DOHH2 (cell line): ENCODE measurements around the gene RNASET2.

Source experiments
- H3F3A ChIP-seq: fragments of 200-600 bp; sonication (generic), shearing (Covaris generic); 2 replicates; pipeline ENCODE4 v1.6.0; 2016; ENCODE audit warnings: antibody characterized with exemption, mild to moderate bottlenecking; ENCODE audit not compliant: control insufficient read depth, insufficient read depth
- H3K27ac ChIP-seq: fragments of 200-600 bp; sonication (generic); 2 replicates; pipeline ENCODE4 v1.5.1; 2014; ENCODE audit warnings: low read depth, mild to moderate bottlenecking, low read length, moderate library complexity
- H3K27me3 ChIP-seq: fragments of 200-600 bp; sonication (generic); 2 replicates; pipeline ENCODE4 v1.6.1; 2014; ENCODE audit warnings: mild to moderate bottlenecking, low read length, mixed read lengths; ENCODE audit not compliant: control insufficient read depth
- H3K36me3 ChIP-seq: fragments of 200-600 bp; sonication (generic); 2 replicates; pipeline ENCODE4 v1.6.1; 2014; ENCODE audit warnings: mild to moderate bottlenecking, low read length, moderate library complexity, mixed read lengths; ENCODE audit not compliant: control insufficient read depth
- H3K4me1 ChIP-seq: fragments of 200-600 bp; sonication (generic); 2 replicates; pipeline ENCODE4 v1.6.1; 2014; ENCODE audit warnings: mild to moderate bottlenecking, low read length, mixed read lengths; ENCODE audit not compliant: control insufficient read depth
- H3K4me2 ChIP-seq: fragments of 200-600 bp; sonication (generic); 2 replicates; pipeline ENCODE4 v1.6.0; 2014; ENCODE audit warnings: mild to moderate bottlenecking, low read length, moderate library complexity
- H3K4me3 ChIP-seq: fragments of 200-600 bp; sonication (generic); 2 replicates; pipeline ENCODE4 v1.5.1; 2014; ENCODE audit warnings: mild to moderate bottlenecking, low read length, mixed read lengths
- H3K79me2 ChIP-seq: fragments of 200-600 bp; sonication (generic); 2 replicates; pipeline ENCODE4 v1.6.1; 2014; ENCODE audit warnings: mild to moderate bottlenecking, low read length, mixed read lengths; ENCODE audit not compliant: control insufficient read depth
- H3K9me2 ChIP-seq: fragments of 200-600 bp; sonication (generic); replicated peaks from 2 replicates; pipeline ENCODE4 v1.6.1; 2014; ENCODE audit warnings: mild to moderate bottlenecking, low read length, mixed read lengths; ENCODE audit not compliant: control insufficient read depth
- H3K9me3 ChIP-seq: fragments of 200-600 bp; sonication (generic); 2 replicates; pipeline ENCODE4 v1.6.1; 2014; ENCODE audit warnings: antibody characterized with exemption, low read length, mixed read lengths; ENCODE audit not compliant: control insufficient read depth, insufficient read depth
- H4K20me1 ChIP-seq: fragments of 200-600 bp; sonication (generic); 2 replicates; pipeline ENCODE4 v1.6.0; 2014; ENCODE audit warnings: low read depth, mild to moderate bottlenecking, antibody characterized with exemption, low read length, moderate library complexity; ENCODE audit not compliant: control insufficient read depth, insufficient read depth
- EZH2phosphoT487 ChIP-seq: fragments of 200-600 bp; sonication (generic); IDR thresholded peaks from 2 replicates; pipeline ENCODE4 v1.6.1; 2017; ENCODE audit warnings: borderline replicate concordance, mild to moderate bottlenecking, antibody characterized with exemption, low read length, moderate library complexity, mixed read lengths
- TF ChIP-seq, protein P1 (sequence below): fragments of 200-600 bp; sonication (generic); IDR thresholded peaks from one replicate; pipeline ENCODE4 v1.5.1; 2014; ENCODE audit warnings: antibody characterized with exemption, mild to moderate bottlenecking, low read depth, low read length; ENCODE audit not compliant: poor library complexity, severe bottlenecking

The RNASET2 gene

DNA sequence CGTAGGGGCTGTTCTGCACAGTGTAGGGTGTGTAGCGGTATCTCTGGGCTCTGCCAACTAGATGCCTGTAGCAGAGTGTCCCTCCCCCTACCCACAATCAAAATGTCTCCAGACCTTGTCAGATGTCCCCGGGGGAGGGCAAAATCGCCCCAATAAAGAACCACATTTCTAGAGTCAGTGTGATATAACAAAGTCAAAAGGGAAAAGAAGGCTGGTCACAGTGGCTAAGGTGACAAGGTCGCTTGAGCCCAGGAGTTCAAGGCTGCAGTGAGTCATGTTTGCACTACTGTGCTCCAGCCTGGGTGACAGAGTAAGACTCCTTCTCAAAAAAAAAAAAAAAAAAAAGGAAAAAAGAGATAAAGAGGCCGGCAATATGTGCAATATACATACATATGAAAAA is 31.1 kb upstream of the RNASET2 start:
- Histone ChIP-seq H3K4me1 (peaks cover 2% of the 10 kb centered on the region; the same call in 1 of the 2 replicates), H3K9me3 (no peaks in the 10 kb centered on the region), H3K79me2 (peaks cover 94% of the 10 kb centered on the region), H4K20me1 (no peaks in the 10 kb centered on the region; the same call in 1 of the 2 replicates), H3K27ac (no peak overlapping the region), H3K36me3 (peaks cover 40% of the 10 kb centered on the region), H3F3A (no peaks in the 10 kb centered on the region), H3K27me3 (no peaks in the 10 kb centered on the region), H3K4me3 (no peak overlapping the region), H3K9me2 (no peaks in the 10 kb centered on the region), H3K4me2 (no peak overlapping the region)
- TF ChIP-seq, protein P1, sequence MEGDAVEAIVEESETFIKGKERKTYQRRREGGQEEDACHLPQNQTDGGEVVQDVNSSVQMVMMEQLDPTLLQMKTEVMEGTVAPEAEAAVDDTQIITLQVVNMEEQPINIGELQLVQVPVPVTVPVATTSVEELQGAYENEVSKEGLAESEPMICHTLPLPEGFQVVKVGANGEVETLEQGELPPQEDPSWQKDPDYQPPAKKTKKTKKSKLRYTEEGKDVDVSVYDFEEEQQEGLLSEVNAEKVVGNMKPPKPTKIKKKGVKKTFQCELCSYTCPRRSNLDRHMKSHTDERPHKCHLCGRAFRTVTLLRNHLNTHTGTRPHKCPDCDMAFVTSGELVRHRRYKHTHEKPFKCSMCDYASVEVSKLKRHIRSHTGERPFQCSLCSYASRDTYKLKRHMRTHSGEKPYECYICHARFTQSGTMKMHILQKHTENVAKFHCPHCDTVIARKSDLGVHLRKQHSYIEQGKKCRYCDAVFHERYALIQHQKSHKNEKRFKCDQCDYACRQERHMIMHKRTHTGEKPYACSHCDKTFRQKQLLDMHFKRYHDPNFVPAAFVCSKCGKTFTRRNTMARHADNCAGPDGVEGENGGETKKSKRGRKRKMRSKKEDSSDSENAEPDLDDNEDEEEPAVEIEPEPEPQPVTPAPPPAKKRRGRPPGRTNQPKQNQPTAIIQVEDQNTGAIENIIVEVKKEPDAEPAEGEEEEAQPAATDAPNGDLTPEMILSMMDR = no peak
- TF ChIP-seq EZH2phosphoT487 = no peak

DNA sequence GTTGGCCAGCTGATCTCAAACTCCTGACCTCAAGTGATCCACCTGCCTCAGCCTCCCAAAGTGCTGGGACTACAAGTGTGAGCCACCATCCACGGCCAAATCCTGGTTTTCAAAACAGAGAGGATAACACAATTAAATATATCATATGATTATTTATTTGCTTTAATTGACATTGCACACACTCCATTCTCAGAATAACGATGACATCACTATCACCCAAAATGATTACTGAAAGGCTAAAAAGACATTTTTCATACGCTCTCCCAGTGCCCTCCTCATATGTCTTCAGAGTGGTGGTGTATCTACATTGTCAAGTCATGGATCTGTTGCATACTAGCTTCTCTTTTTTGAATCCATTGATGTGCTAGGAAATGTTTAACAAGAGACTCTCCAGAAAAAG is 24.4 kb upstream of the RNASET2 start:
- Histone ChIP-seq H3K4me2 (no peak overlapping the region), H3K27ac (no peak overlapping the region), H3K9me3 (no peaks in the 10 kb centered on the region), H3K9me2 (no peaks in the 10 kb centered on the region), H3F3A (no peaks in the 10 kb centered on the region; the same call in 1 of the 2 replicates), H3K79me2 (peaks cover 28% of the 10 kb centered on the region), H3K36me3 (peaks cover 38% of the 10 kb centered on the region), H3K27me3 (no peaks in the 10 kb centered on the region), H4K20me1 (no peaks in the 10 kb centered on the region), H3K4me3 (no peak overlapping the region), H3K4me1 (no peaks in the 10 kb centered on the region)
- TF ChIP-seq EZH2phosphoT487 = no peak
- TF ChIP-seq, protein P1 = no peak

DNA sequence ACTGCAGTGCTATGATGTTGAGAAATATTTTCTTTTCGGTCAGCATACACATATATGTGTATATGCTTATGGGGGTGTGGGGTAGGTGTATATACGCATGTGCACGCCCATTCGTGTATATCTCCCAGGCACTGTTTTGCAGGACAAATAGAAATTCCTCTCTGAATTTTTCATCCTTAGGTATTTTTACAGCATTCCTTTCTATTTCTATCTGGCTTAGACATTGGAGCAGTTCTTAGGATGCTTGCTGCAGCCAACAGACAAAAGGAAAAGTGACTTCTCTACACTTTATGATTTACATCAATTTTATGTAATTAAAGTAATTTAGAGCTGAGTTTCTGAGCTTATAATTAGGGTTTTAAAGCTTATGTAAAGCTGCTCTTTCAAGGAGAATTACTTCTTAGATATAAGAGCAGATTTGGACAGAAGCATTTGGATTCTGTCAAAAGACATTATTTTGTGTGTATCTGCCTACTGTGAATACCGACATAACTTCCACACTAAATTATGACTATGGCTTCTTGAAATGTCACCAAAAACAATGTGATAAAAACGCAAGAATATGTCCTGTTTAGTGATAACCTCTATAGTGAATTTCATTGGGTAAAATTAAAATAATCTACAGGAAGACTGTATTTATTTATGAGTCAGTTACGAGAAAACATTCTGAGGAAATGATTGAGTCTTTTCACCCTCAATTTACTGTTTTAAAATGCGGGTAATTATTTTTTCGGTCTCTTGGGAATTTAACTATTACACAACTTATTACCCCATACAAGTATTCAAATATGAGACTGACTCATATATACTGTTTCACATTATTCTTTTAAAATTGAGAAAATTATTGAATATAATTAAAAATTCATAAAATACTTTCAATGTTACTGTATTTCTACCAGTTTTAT is 21.5 kb upstream of the RNASET2 start:
- H3F3A ChIP-seq = no peaks in the 10 kb centered on the region; the same call in 1 of the 2 replicates
- no peak overlapping the region for H3K4me3 ChIP-seq
- H4K20me1 ChIP-seq = no peaks in the 10 kb centered on the region
- no peaks in the 10 kb centered on the region for H3K9me3 ChIP-seq
- H3K4me1 ChIP-seq = no peaks in the 10 kb centered on the region
- H3K9me2 ChIP-seq = no peaks in the 10 kb centered on the region
- H3K4me2 ChIP-seq = no peak overlapping the region
- peaks cover 2% of the 10 kb centered on the region for H3K79me2 ChIP-seq
- no peaks in the 10 kb centered on the region for H3K27me3 ChIP-seq
- TF ChIP-seq EZH2phosphoT487 = no peak
- TF ChIP-seq, protein P1 = no peak
- H3K36me3 ChIP-seq = peaks cover 20% of the 10 kb centered on the region
- H3K27ac ChIP-seq = no peak overlapping the region
